PC-3 (cell line): ENCODE measurements around the gene PER2.

Experiments used
- CTCF ChIP-seq: fragments of 300-600 bp; sonication (generic); conservative IDR thresholded peaks from 2 replicates; pipeline ENCODE4 v1.5.1; 2017; ENCODE audit warnings: antibody characterized with exemption, low read depth, mild to moderate bottlenecking, low read length
- EZH2 ChIP-seq: fragments of 300-600 bp; sonication (generic); IDR thresholded peaks from one replicate; pipeline ENCODE4 v1.6.1; 2017; ENCODE audit warnings: antibody characterized with exemption, mild to moderate bottlenecking, low read length; ENCODE audit not compliant: unreplicated experiment

DNA sequence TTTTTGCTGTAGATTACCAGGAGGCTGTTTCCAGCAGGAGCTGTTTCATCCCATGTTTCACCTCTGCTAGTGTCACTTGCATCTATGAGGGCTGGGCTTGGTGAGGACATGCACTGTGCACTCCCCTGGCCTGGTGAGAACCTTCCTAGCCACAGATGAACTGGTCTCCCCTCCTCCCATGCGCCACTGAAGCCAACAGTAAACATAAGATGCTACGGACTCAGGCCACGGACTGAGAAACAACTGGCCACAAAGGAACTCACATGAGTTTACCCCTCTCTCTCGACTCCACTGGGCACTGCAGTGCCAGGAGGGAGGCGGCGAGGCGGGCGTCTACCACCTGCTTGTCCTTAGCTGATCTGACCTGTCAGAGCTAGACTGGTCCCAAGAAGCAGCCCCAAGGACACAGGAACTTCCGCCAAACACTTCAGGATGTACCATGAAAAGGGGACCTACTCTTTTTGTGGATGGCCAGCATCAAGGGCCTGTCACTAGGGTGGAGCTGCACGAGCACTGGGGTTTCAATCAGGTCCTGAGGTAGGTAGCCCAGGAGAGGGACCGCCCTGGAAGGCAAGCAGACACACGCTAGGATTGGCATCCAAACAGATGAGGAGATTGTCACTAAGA is 25.8 kb downstream of the PER2 start:
- TF ChIP-seq CTCF: no peak
- TF ChIP-seq EZH2: no peak
